ENCODE data around the gene KCNB1. TPM values are rescaled to one million over a fixed set of nuclear protein-coding genes. Genes with fewer than 3 reads are reported as not detected.

KCNB1 gene
- total RNA-seq: not detected

DNA sequence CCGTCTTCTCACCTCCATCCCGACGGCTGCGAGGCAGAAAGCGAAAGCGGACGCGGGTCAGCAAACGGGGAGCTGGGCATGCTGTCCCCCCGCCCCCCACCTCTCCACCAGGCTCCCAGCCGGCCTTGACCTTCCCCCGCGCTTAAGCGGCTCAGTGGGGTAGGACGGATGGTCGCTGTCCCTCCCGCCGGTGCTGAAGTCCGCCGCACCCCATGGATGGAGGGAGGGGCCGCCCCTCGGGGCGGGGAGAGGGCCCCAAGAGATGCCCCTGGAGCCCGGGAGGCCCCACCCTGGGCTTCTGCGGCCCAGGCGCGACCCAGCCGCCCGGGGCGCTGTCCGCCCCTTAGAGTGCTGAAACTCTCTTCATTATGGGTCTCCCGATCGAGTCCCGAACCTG is at the start of gene KCNB1:
Gene KCNB1 (minus strand): TSS at position 48 of the 397 bp plus-strand sequence. CDS start 188 bp downstream, outside the sequence.
- Mint-ChIP-seq H3K36me3 (ENCODE audit: insufficient read depth in 2 of 2) (no peaks in the 10 kb centered on the region), H3K4me1 (ENCODE audit: low read depth) (peaks cover 11% of the 10 kb centered on the region), H3K4me3 (peak within 1 kb of the TSS in 1 of 2 donors; percentile 34), H3K9me3 (no peaks in the 10 kb centered on the region), H3K27ac (no peak within 1 kb of the TSS), H3K27me3 (ENCODE audit: low read depth) (peaks cover 78% of the 10 kb centered on the region)
- ATAC-seq (replicated peaks in 1 of 2) (peak; percentile 44 to 58), DNase-seq (peak; percentile 57 to 59)

DNA sequence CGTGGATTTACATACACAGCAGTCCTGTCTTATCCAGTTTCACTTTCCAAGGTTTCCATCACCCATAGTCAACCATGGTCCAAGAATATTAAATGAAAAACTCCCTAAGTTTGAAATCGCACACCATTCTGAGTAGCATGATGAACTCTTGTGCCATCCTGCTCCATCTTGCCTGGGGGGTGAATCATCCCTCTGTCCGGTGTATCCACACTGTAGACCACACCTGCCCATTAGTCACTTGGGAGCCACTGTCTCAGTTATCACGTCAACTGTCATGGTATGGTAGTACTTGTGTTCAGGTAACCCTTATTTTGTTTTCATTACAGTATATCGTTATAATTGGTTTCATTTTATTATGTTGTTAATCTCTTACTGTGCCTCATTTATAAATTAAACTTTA is 47.0 kb upstream of the KCNB1 start:
- ATAC-seq (replicated peaks in 1 of 2) (no peak), DNase-seq (no peak)
- Mint-ChIP-seq H3K27ac (no peak overlapping the region), H3K4me3 (no peak overlapping the region), H3K27me3 (ENCODE audit: low read depth) (peaks cover 30% of the 10 kb centered on the region), H3K36me3 (ENCODE audit: insufficient read depth in 2 of 2) (peaks cover 0 to 2% of the 10 kb centered on the region in 2 donors), H3K4me1 (ENCODE audit: low read depth) (peaks cover 6% of the 10 kb centered on the region), H3K9me3 (peaks cover 0 to 5% of the 10 kb centered on the region in 2 donors)

DNA sequence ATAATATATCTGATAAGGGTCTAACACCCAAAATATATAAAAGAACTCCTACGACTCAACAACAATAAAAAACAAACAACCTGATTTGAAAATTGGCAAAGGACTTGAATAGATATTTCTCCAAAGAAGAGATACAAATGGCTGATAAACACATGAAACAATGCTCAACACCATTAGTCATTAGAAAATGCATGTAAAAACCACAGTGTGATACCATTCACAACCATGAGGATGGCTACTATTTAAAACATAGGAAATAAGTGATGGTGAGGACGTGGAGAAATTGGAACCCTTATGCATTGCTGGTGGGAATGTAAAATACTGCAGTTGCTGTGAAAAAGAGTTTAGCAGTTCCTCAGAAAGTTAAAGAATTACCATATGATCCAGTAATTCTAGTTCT is 44.1 kb upstream of the KCNB1 start:
- Mint-ChIP-seq H3K27me3 (ENCODE audit: low read depth) (peaks cover 44% of the 10 kb centered on the region), H3K27ac (no peak overlapping the region), H3K4me3 (no peak overlapping the region), H3K9me3 (peaks cover 1 to 5% of the 10 kb centered on the region in 2 donors), H3K4me1 (ENCODE audit: low read depth) (no peaks in the 10 kb centered on the region), H3K36me3 (ENCODE audit: insufficient read depth in 2 of 2) (peaks cover 2 to 4% of the 10 kb centered on the region in 2 donors)
- ATAC-seq (replicated peaks in 1 of 2) (no peak), DNase-seq (no peak)

DNA sequence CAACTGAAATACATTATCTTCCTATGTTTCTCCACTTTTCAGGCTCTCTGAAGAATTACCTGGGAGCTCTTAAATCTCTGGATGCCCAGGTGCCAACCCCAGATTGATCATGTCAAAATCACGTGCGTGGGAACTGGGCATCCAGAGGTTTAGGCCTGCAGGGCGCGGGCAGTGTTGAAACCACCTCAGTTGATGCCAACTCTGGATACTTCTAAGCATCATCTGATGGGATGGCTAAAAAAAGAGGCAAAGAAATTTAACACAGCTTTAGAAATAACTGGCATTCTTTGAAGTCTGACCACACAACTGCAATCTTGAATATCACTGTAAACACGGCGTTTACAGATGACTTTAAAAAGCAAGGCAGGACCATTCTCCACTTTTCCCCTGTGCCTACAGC is 43.6 kb upstream of the KCNB1 start:
- Mint-ChIP-seq H3K9me3 (peaks cover 1 to 5% of the 10 kb centered on the region in 2 donors), H3K27ac (no peak overlapping the region), H3K4me3 (no peak overlapping the region), H3K36me3 (ENCODE audit: insufficient read depth in 2 of 2) (peaks cover 2 to 4% of the 10 kb centered on the region in 2 donors), H3K27me3 (ENCODE audit: low read depth) (peaks cover 44% of the 10 kb centered on the region), H3K4me1 (ENCODE audit: low read depth) (no peaks in the 10 kb centered on the region)
- ATAC-seq (replicated peaks in 1 of 2) (no peak), DNase-seq (no peak)

DNA sequence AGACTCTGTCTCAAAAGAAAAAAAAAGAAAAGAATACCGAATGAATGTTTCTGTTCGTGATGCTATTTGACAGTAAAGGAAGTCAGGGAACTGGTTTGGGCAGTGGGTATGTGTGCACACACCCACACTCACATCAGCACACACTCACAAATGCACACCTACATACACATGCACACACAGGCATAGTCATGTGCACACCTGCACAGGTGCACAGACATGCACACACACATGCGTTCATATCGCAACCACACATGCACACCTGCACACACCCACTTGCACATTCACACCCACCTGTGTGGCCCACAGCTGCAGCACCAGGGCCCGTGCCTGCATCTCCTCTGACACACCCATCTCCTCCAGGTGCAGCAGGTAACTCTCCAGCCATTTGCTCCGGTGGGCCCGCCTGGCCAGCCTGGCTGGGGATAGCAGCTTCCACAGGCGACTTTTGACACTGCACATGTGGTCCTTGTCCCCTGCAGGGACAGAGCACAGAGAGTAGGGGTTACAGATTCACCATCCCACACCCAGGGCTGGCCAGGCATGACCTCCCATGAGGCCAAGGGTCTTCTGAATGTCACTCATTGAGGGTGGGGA is 41.4 kb upstream of the KCNB1 start:
- peaks cover 1 to 5% of the 10 kb centered on the region in 2 donors for H3K9me3 Mint-ChIP-seq
- peaks cover 2 to 4% of the 10 kb centered on the region in 2 donors for H3K36me3 Mint-ChIP-seq (ENCODE audit: insufficient read depth in 2 of 2)
- ATAC-seq (replicated peaks in 1 of 2): no peak

DNA sequence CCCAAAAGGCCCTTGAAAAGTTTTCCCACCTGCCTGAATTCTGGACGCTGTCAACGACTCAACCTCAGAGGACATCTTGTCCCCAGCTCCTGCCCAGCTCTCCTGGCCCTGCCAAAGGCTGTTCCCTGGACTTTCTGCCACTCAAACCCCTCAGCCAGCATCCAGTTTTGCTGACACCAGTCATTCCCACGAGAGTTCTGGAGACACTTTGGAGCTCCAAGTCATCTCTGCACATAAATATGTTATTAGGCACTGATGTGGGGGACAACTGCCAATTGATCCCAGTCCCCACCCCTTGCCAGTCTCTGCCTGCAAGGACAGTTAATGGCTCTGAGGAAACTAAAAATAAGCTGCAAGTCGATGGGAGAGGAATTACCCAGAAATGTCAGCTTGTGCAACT is 38.9 kb upstream of the KCNB1 start:
- peaks cover 2 to 4% of the 10 kb centered on the region in 2 donors for H3K36me3 Mint-ChIP-seq (ENCODE audit: insufficient read depth in 2 of 2)
- no peak for DNase-seq
- peaks cover 1 to 5% of the 10 kb centered on the region in 2 donors for H3K9me3 Mint-ChIP-seq
- H3K27ac Mint-ChIP-seq: no peak overlapping the region
- no peak for ATAC-seq (replicated peaks in 1 of 2)
- H3K27me3 Mint-ChIP-seq (ENCODE audit: low read depth): peaks cover 28% of the 10 kb centered on the region
- no peaks in the 10 kb centered on the region for H3K4me1 Mint-ChIP-seq (ENCODE audit: low read depth)
- no peak overlapping the region for H3K4me3 Mint-ChIP-seq

More for the DNA sequence above, 41.4 kb upstream of the KCNB1 start:
- Mint-ChIP-seq H3K27me3 (ENCODE audit: low read depth) (peaks cover 26% of the 10 kb centered on the region), H3K4me3 (no peak overlapping the region), H3K27ac (no peak overlapping the region), H3K4me1 (ENCODE audit: low read depth) (no peaks in the 10 kb centered on the region)
- no peak for DNase-seq

DNA sequence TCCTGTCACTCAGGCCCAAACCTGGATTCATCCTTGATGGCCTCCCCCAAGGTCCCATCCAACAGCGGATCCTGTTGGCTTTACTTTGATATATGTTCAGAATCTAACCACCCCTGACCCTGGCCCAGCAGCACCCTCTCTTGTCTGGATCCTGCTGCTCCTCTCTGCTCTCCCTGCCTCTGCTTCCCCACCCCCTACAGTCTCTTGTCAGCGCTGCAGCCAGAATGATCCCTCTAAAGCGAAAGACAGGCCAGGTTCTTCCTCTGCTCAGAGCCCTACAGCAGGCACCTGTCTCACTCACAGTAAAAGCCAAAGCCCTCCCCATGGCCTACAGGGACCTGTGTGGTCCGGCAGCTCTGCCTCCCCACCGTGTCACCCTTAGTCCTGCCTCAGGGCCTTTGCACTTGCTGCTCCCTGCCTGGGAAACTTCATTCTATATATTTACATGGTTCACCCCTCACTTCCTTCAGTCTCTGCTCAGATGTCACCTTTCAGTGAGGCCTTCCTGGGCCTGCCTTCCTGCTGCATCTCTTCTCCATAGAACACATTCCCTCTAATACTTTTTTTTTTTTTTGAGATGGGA is 37.4 kb upstream of the KCNB1 start:
- no peak overlapping the region for H3K27ac Mint-ChIP-seq
- peaks cover 28% of the 10 kb centered on the region for H3K27me3 Mint-ChIP-seq (ENCODE audit: low read depth)
- ATAC-seq (replicated peaks in 1 of 2) (no peak), DNase-seq (no peak)
- H3K4me1 Mint-ChIP-seq (ENCODE audit: low read depth): no peaks in the 10 kb centered on the region
- no peak overlapping the region for H3K4me3 Mint-ChIP-seq
- peaks cover 2 to 4% of the 10 kb centered on the region in 2 donors for H3K36me3 Mint-ChIP-seq (ENCODE audit: insufficient read depth in 2 of 2)
- H3K9me3 Mint-ChIP-seq: peaks cover 1 to 4% of the 10 kb centered on the region in 2 donors

DNA sequence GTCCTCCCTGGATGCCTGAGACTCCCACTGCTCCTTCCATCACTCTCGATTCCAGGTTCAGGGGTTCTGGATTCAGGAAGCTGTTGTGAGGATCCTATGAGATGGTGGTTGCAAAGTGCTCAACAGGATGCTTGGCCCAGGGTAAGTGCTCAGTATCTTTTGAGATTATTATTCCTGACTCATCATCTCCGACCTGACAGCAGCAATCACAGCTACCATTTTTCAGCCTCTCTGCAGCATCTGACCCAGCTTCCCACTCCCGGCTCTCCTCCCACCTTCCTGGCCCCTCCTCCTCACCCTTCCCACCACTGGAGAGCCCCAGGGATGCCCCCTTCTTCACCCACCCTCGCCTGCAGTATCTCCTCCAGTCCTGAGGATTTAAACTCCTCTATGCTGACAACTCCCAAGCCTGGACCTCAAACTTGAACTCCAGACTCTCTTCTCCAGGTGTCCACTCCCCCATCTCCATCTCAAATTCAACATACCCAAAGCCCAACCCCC is 36.8 kb upstream of the KCNB1 start:
- Mint-ChIP-seq H3K9me3 (peaks cover 0 to 1% of the 10 kb centered on the region in 2 donors), H3K27ac (no peak overlapping the region), H3K27me3 (ENCODE audit: low read depth) (peaks cover 28% of the 10 kb centered on the region), H3K4me3 (no peak overlapping the region), H3K36me3 (ENCODE audit: insufficient read depth in 2 of 2) (peaks cover 0 to 4% of the 10 kb centered on the region in 2 donors), H3K4me1 (ENCODE audit: low read depth) (no peaks in the 10 kb centered on the region)
- no peak for DNase-seq
- no peak for ATAC-seq (replicated peaks in 1 of 2)

DNA sequence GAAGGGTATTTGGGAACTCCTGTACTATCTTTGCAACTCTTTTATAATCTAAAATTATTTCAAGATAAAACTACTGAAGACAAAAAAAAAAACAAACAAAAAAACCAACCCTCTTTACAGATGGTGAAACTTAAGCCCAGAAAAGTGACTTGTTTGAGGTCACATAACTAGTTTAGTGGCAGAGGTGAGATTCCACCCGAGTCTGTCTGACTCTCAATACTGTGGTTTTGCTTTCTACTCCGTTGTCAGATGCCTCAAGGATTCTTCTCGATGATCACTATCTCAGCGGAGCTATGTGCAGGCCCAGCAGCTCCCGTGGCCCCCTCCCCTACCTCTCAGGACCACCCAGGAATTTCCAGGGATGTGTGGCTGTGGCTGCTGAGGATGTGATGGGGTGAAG is 36.1 kb upstream of the KCNB1 start:
- ATAC-seq (replicated peaks in 1 of 2): no peak
- Mint-ChIP-seq H3K27me3 (ENCODE audit: low read depth) (peaks cover 28% of the 10 kb centered on the region), H3K27ac (no peak overlapping the region)

DNA sequence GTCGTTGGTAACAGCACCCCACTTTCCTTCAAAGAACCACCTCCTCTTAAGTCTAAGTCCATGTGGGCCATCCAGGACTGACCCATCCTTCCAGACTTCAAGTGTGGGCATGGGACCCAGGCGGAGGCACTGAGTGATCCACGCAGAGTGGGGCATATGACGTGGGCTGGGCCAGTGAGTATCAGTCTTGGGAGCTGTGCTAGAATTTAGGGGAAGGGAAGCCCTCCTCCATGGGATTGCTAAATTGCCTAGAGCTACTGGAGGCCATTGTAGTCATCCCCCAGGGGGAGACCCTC is 35.3 kb upstream of the KCNB1 start:
- no peak for DNase-seq
- Mint-ChIP-seq H3K36me3 (ENCODE audit: insufficient read depth in 2 of 2) (peaks cover 0 to under 1% of the 10 kb centered on the region in 2 donors), H3K9me3 (peaks cover 0 to 1% of the 10 kb centered on the region in 2 donors), H3K4me1 (ENCODE audit: low read depth) (no peaks in the 10 kb centered on the region), H3K27me3 (ENCODE audit: low read depth) (peaks cover 25% of the 10 kb centered on the region), H3K27ac (no peak overlapping the region), H3K4me3 (no peak overlapping the region)
- ATAC-seq (replicated peaks in 1 of 2): no peak

More for the DNA sequence above, 36.1 kb upstream of the KCNB1 start:
- Mint-ChIP-seq H3K4me3 (no peak overlapping the region), H3K9me3 (peaks cover 0 to 1% of the 10 kb centered on the region in 2 donors), H3K4me1 (ENCODE audit: low read depth) (no peaks in the 10 kb centered on the region), H3K36me3 (ENCODE audit: insufficient read depth in 2 of 2) (peaks cover 0 to 4% of the 10 kb centered on the region in 2 donors)
- DNase-seq: no peak

DNA sequence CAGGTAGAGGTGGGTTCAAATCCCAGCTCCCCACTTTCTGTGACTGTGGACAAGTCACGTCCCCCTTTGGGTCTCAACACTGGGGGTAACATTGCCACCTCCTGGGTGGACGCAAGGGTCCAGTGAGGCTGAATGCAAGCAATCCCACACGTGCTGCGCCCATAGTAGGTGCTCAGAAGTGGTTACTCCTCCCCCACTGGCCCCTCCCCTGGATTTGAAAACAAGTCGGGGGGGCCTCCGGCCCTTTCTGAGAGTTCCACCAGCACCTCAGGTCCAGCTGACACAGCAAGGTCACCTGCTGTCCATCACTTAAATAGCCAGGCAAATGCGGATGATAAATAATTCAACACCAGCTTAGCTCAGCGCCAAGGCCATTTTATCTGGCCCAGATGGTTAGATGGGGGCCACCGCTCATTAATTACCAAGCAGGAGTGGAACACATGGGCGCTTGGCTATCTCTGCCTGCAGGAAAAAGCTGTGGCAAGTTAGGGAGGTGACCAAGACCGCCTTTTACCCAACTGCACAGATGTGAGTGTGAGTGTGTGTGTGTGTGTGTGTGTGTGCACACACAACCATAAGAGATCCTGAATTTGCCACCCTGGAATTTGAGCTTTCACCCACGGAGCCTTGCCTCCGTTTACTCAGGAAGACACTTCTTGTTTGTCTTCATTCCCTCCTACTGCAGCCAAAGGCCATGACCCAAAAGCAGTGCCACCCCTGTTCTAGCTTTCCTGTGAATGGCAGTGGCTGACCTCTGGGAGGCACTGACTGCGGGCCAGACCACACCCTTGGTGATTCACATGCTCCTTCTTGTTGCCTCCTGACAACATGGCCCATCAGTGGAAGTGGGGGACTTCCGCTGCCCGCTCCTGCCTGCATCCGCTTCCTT is 34.7 kb upstream of the KCNB1 start:
- H3K36me3 Mint-ChIP-seq (ENCODE audit: insufficient read depth in 2 of 2): no peaks in the 10 kb centered on the region
- ATAC-seq (replicated peaks in 1 of 2) (no peak), DNase-seq (no peak)
- H3K4me3 Mint-ChIP-seq: no peak overlapping the region
- H3K27me3 Mint-ChIP-seq (ENCODE audit: low read depth): peaks cover 20% of the 10 kb centered on the region
- no peaks in the 10 kb centered on the region for H3K4me1 Mint-ChIP-seq (ENCODE audit: low read depth)
- H3K9me3 Mint-ChIP-seq: peaks cover 0 to 1% of the 10 kb centered on the region in 2 donors
- no peak overlapping the region for H3K27ac Mint-ChIP-seq

DNA sequence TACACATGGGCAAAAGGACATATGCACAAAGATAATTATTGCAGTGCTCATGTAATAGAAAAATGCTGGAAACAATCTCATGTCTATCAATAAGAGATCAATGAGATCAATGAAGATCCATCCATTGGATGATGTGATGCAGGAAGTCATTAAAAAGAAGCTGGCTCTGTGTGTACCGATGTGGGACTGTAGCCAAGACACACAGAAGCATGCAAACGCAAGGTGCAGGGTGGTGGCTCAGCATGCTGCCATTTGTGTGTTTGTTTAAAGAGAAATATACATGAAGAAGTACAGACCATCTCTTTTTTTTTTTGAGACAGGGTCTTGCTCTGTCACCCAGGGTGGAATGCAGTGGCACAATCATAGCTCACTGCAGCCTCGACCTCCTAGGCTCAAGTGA is 33.1 kb upstream of the KCNB1 start:
- DNase-seq (no peak), ATAC-seq (replicated peaks in 1 of 2) (no peak)
- Mint-ChIP-seq H3K27me3 (ENCODE audit: low read depth) (peaks cover 20% of the 10 kb centered on the region), H3K27ac (no peak overlapping the region), H3K9me3 (no peaks in the 10 kb centered on the region), H3K4me3 (no peak overlapping the region), H3K36me3 (ENCODE audit: insufficient read depth in 2 of 2) (no peaks in the 10 kb centered on the region), H3K4me1 (ENCODE audit: low read depth) (no peaks in the 10 kb centered on the region)

DNA sequence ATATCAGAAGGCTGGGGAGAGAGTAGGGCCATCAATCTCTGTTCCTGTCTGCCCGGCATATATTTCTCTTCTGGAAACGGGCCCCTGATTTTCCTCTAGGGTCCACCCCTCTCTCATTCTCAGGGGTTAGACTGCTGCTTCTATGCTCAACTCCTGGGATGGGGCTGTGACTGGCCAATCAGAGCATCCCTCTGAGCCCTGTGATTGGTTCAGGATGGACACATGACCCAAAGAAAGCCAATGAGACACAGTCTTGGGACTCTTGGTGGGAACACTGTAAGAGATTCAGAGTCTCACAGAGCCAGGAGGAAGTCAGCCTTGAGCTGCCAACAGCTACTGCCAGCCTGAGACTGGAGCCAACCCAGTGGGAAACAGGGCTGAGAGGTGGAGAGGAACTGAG is 31.0 kb upstream of the KCNB1 start:
- peaks cover 4% of the 10 kb centered on the region for H3K4me1 Mint-ChIP-seq (ENCODE audit: low read depth)
- H3K9me3 Mint-ChIP-seq: no peaks in the 10 kb centered on the region
- no peaks in the 10 kb centered on the region for H3K36me3 Mint-ChIP-seq (ENCODE audit: insufficient read depth in 2 of 2)
- no peak overlapping the region for H3K4me3 Mint-ChIP-seq
- DNase-seq (no peak), ATAC-seq (replicated peaks in 1 of 2) (no peak)
- H3K27ac Mint-ChIP-seq: no peak overlapping the region
- H3K27me3 Mint-ChIP-seq (ENCODE audit: low read depth): peaks cover 26% of the 10 kb centered on the region
